Astrocyte (in vitro differentiated cells and primary cell): ENCODE results near the gene TSPAN32. TPM values are rescaled to one million over a fixed set of nuclear protein-coding genes. Genes with fewer than 3 reads are reported as not detected.
A peak's percentile ranks its signal among the peaks of the same experiment; 100 is the strongest.

Source experiments
- DNase-seq: peaks from one replicate; pipeline ENCODE4 v3.0.0-alpha.2; 2010; ENCODE audit warnings: low read depth
- FAIRE-seq: peaks from 2 replicates; lab custom pipeline; 2011; peaks lifted over from hg19 to GRCh38; lab: Jason Lieb, UNC
- H2AFZ ChIP-seq: 2 replicates; pipeline ENCODE4 v1.6.0; 2012; ENCODE audit warnings: low read depth, low read length, inconsistent platforms
- H3K27ac ChIP-seq: 2 replicates; pipeline ENCODE4 v1.5.1; 2011; ENCODE audit warnings: low read depth, low read length, inconsistent platforms
- H3K27me3 ChIP-seq: 2 replicates; pipeline ENCODE4 v1.6.0; 2011; ENCODE audit warnings: low read length, inconsistent platforms; ENCODE audit not compliant: insufficient read depth
- H3K36me3 ChIP-seq: 2 replicates; pipeline ENCODE4 v1.5.1; 2011; ENCODE audit warnings: low read length, inconsistent platforms; ENCODE audit not compliant: insufficient read depth
- H3K4me1 ChIP-seq: 2 replicates; pipeline ENCODE4 v1.5.1; 2011; ENCODE audit warnings: low read length, inconsistent platforms; ENCODE audit not compliant: insufficient read depth
- H3K4me2 ChIP-seq: 2 replicates; pipeline ENCODE4 v1.6.0; 2012; ENCODE audit warnings: low read length, inconsistent platforms
- H3K4me3 ChIP-seq: 2 replicates; pipeline ENCODE4 v1.5.1; 2011; ENCODE audit warnings: low read depth, mild to moderate bottlenecking, low read length, inconsistent platforms; ENCODE audit not compliant: insufficient read depth
- H3K79me2 ChIP-seq: 2 replicates; pipeline ENCODE4 v1.6.0; 2012; ENCODE audit warnings: mild to moderate bottlenecking, low read length, inconsistent platforms; ENCODE audit not compliant: insufficient read depth
- H3K9ac ChIP-seq: 2 replicates; pipeline ENCODE4 v1.6.0; 2012; ENCODE audit warnings: mild to moderate bottlenecking, low read length, inconsistent platforms
- H3K9me3 ChIP-seq: 2 replicates; pipeline ENCODE4 v1.5.1; 2012; ENCODE audit warnings: low read depth, mild to moderate bottlenecking, low read length, inconsistent platforms; ENCODE audit not compliant: insufficient read depth
- H4K20me1 ChIP-seq: 2 replicates; pipeline ENCODE4 v1.6.0; 2012; ENCODE audit warnings: low read length, inconsistent platforms; ENCODE audit not compliant: insufficient read depth
- H3K27ac Mint-ChIP-seq: one replicate; pipeline ENCODE4 v1.8.0; 2021; ENCODE audit warnings: mild to moderate bottlenecking, mixed read lengths; ENCODE audit not compliant: unreplicated experiment
- H3K27me3 Mint-ChIP-seq: one replicate; pipeline ENCODE4 v1.8.0; 2021; ENCODE audit warnings: low read depth, mixed read lengths; ENCODE audit not compliant: unreplicated experiment
- H3K36me3 Mint-ChIP-seq: one replicate; pipeline ENCODE4 v1.8.0; 2021; ENCODE audit warnings: low read depth, mixed read lengths; ENCODE audit not compliant: unreplicated experiment
- H3K4me1 Mint-ChIP-seq: one replicate; pipeline ENCODE4 v1.8.0; 2021; ENCODE audit warnings: low read depth, mixed read lengths; ENCODE audit not compliant: unreplicated experiment
- H3K4me3 Mint-ChIP-seq: one replicate; pipeline ENCODE4 v1.8.0; 2021; ENCODE audit warnings: mild to moderate bottlenecking, moderate library complexity, mixed read lengths; ENCODE audit not compliant: unreplicated experiment
- H3K9me3 Mint-ChIP-seq: one replicate; pipeline ENCODE4 v1.8.0; 2021; ENCODE audit warnings: mild to moderate bottlenecking, mixed read lengths; ENCODE audit not compliant: unreplicated experiment
- CTCF ChIP-seq: IDR thresholded peaks from 2 replicates; pipeline ENCODE4 v1.5.1; 2011; ENCODE audit warnings: low read depth, mild to moderate bottlenecking, inconsistent platforms, low read length, moderate library complexity; ENCODE audit not compliant: insufficient read depth
- EZH2 ChIP-seq: IDR thresholded peaks from 2 replicates; pipeline ENCODE4 v1.6.1; 2012; ENCODE audit warnings: mild to moderate bottlenecking, low read length, inconsistent platforms; ENCODE audit not compliant: insufficient read depth
- total RNA-seq: library from RNA; stranded (reverse); gene quantifications from 2 replicates; pipeline ENCODE4 v1.2.1, GENCODE V29; 2021

Gene TSPAN32
- total RNA-seq, 1 donor from 2014 or later, result not detected

DNA sequence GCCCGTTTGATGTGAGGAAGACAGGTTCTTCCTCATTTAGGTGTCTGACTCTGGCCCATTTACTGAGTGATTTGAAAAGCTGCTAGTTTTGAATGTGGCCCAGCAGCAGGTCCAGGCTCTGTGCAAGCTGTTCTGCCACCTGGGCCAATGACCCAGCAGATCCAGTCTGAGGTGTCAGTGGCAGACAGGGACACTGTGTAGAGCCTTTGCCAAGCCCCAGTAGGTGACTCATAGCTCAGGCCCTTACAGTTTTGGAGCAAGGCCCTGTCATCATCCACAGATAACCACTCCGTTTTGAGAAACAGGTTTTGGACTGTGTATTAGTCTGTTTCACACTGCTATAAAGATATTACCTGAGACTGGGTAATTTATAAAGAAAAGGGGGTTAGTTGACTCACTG lies 23.9 kb downstream of the TSPAN32 start:
- Histone ChIP-seq H3K9me3 (peaks cover 4% of the 10 kb centered on the region), H2AFZ (no peak overlapping the region), H3K36me3 (no peaks in the 10 kb centered on the region), H3K4me3 (no peak overlapping the region), H3K27me3 (peaks cover 6% of the 10 kb centered on the region), H3K27ac (no peak overlapping the region), H3K4me2 (no peak overlapping the region), H3K9ac (no peak overlapping the region), H4K20me1 (no peaks in the 10 kb centered on the region), H3K79me2 (no peaks in the 10 kb centered on the region), H3K4me1 (no peaks in the 10 kb centered on the region)
- Mint-ChIP-seq H3K9me3 (peaks cover 17% of the 10 kb centered on the region), H3K27me3 (peaks cover 35% of the 10 kb centered on the region), H3K4me3 (no peak overlapping the region), H3K27ac (no peak overlapping the region), H3K4me1 (no peaks in the 10 kb centered on the region), H3K36me3 (peaks cover 4% of the 10 kb centered on the region)
- FAIRE-seq (no peak), DNase-seq (peak; percentile 40)
- no peak for TF ChIP-seq EZH2

- peaks cover 28% of the 10 kb centered on the region for H3K27me3 Mint-ChIP-seq
- H3K4me3 ChIP-seq, result no peak overlapping the region
- DNase-seq (no peak), FAIRE-seq (no peak)
- H3K9me3 Mint-ChIP-seq, result peaks cover 21% of the 10 kb centered on the region
- H3K27ac Mint-ChIP-seq, result no peak overlapping the region
- TF ChIP-seq EZH2 (no peak), CTCF (no peak)
- peaks cover 4% of the 10 kb centered on the region for H3K36me3 Mint-ChIP-seq
- H3K27ac ChIP-seq, result no peak overlapping the region
- H3K36me3 ChIP-seq, result no peaks in the 10 kb centered on the region
- no peaks in the 10 kb centered on the region for H3K4me1 Mint-ChIP-seq
- no peak overlapping the region for H2AFZ ChIP-seq
- no peak overlapping the region for H3K4me3 Mint-ChIP-seq
- H3K9ac ChIP-seq, result no peak overlapping the region
- H3K79me2 ChIP-seq, result no peaks in the 10 kb centered on the region
- H3K4me1 ChIP-seq, result no peaks in the 10 kb centered on the region
- H4K20me1 ChIP-seq, result no peaks in the 10 kb centered on the region
- no peak overlapping the region for H3K4me2 ChIP-seq
- peaks cover 6% of the 10 kb centered on the region for H3K27me3 ChIP-seq
- peaks cover 7% of the 10 kb centered on the region for H3K9me3 ChIP-seq
These were observed 25.2 kb downstream of the TSPAN32 start for GRCh38 chr11:2327032-2327431.

- FAIRE-seq, result no peak
- TF ChIP-seq CTCF (no peak), EZH2 (no peak)
These were observed 26.2 kb downstream of the TSPAN32 start for GRCh38 chr11:2328021-2328420.

More at GRCh38 chr11:2328021-2328420, 26.2 kb downstream of the TSPAN32 start:
- Histone ChIP-seq H3K4me1 (no peaks in the 10 kb centered on the region), H4K20me1 (no peaks in the 10 kb centered on the region), H3K27me3 (peaks cover 6% of the 10 kb centered on the region), H3K36me3 (no peaks in the 10 kb centered on the region), H3K9me3 (peaks cover 7% of the 10 kb centered on the region), H3K27ac (no peak overlapping the region), H3K4me3 (no peak overlapping the region), H2AFZ (no peak overlapping the region), H3K9ac (no peak overlapping the region), H3K4me2 (no peak overlapping the region), H3K79me2 (no peaks in the 10 kb centered on the region)
- Mint-ChIP-seq H3K4me3 (no peak overlapping the region), H3K36me3 (peaks cover 4% of the 10 kb centered on the region), H3K9me3 (peaks cover 15% of the 10 kb centered on the region), H3K4me1 (no peaks in the 10 kb centered on the region), H3K27ac (no peak overlapping the region), H3K27me3 (peaks cover 23% of the 10 kb centered on the region)
- DNase-seq, result no peak
